NB4 (cell line): ENCODE data around the gene ARHGAP4.

Source experiments
- MYC ChIP-seq: IDR thresholded peaks from 2 replicates; pipeline ENCODE4 v1.6.1; 2011; ENCODE audit warnings: low read depth, low read length
- POLR2A ChIP-seq: IDR thresholded peaks from 2 replicates; pipeline ENCODE4 v1.6.1; 2011; ENCODE audit warnings: mild to moderate bottlenecking; ENCODE audit not compliant: insufficient read length; ENCODE audit errors: extremely low read depth
- TF ChIP-seq, protein P1 (sequence below): IDR thresholded peaks from one replicate; pipeline ENCODE4 v1.5.1; 2012; ENCODE audit warnings: low read depth, low read length

DNA sequence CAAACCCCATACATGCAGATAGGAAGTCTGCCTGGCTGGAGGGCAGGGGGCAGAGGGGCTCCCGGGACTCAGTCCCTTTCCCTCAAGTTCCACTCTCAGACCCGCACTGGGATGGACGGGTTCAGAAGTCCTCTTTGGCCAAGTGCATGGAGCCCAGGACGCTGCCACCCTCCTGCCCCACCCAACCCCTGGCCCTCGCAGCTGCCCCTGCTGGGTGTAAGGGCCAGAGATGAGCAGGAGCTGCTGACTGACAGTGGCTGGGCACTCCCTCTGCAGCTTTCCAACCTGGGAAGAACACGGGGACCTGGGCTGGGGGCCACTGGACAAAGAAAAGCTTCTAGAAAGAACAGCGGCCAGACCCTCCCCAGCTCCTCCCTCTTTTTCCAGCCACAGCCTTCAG is 43.5 kb downstream of the ARHGAP4 start:
- TF ChIP-seq MYC (no peak), POLR2A (no peak)
- TF ChIP-seq, protein P1, sequence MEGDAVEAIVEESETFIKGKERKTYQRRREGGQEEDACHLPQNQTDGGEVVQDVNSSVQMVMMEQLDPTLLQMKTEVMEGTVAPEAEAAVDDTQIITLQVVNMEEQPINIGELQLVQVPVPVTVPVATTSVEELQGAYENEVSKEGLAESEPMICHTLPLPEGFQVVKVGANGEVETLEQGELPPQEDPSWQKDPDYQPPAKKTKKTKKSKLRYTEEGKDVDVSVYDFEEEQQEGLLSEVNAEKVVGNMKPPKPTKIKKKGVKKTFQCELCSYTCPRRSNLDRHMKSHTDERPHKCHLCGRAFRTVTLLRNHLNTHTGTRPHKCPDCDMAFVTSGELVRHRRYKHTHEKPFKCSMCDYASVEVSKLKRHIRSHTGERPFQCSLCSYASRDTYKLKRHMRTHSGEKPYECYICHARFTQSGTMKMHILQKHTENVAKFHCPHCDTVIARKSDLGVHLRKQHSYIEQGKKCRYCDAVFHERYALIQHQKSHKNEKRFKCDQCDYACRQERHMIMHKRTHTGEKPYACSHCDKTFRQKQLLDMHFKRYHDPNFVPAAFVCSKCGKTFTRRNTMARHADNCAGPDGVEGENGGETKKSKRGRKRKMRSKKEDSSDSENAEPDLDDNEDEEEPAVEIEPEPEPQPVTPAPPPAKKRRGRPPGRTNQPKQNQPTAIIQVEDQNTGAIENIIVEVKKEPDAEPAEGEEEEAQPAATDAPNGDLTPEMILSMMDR: no peak
